Liver (tissue), 9 donors: Measurements from ENCODE around the gene CDC45. TPM values are rescaled to one million over a fixed set of nuclear protein-coding genes. Genes with fewer than 3 reads are reported as not detected.

ENCODE experiments used
- DNase-seq: peaks from one replicate; pipeline ENCODE4 v3.0.0-alpha.2; 2017; ENCODE audit warnings: low spot score
- H3K27ac ChIP-seq, 2 donors: one replicate each; pipeline ENCODE4 v1.7.0; 2013; ENCODE audit warnings: inconsistent platforms in 2 of 2, low read length in 2 of 2, control low read depth in 1 of 2, low read depth in 1 of 2, mild to moderate bottlenecking in 1 of 2
- H3K27me3 ChIP-seq, 4 donors: one replicate each; pipeline versions ENCODE4 v1.6.1 to v1.7.0; 2013; ENCODE audit warnings: low read length in 3 of 4, inconsistent platforms in 1 of 4, mild to moderate bottlenecking in 1 of 4, moderate library complexity in 1 of 4; ENCODE audit not compliant: control insufficient read depth in 4 of 4, insufficient read depth in 4 of 4
- H3K36me3 ChIP-seq, 4 donors: one replicate each; pipeline versions ENCODE4 v1.6.1 to v1.7.0; 2013; ENCODE audit warnings: low read length in 3 of 4, mild to moderate bottlenecking in 3 of 4, low read depth in 1 of 4, moderate library complexity in 1 of 4; ENCODE audit not compliant: control insufficient read depth in 4 of 4, insufficient read depth in 3 of 4
- H3K4me1 ChIP-seq, 4 donors: one replicate each; pipeline versions ENCODE4 v1.6.1 to v1.7.0; 2013; ENCODE audit warnings: low read length in 3 of 4, mild to moderate bottlenecking in 3 of 4, moderate library complexity in 1 of 4; ENCODE audit not compliant: control insufficient read depth in 4 of 4, insufficient read depth in 4 of 4
- H3K4me3 ChIP-seq, 3 donors: one replicate each; pipeline versions ENCODE4 v1.6.1 to v1.7.0; 2013; ENCODE audit warnings: low read length in 3 of 3, control low read depth in 1 of 3, low read depth in 1 of 3, mild to moderate bottlenecking in 1 of 3
- H3K9ac ChIP-seq, 2 donors: one replicate each; pipeline ENCODE4 v1.7.0; 2013; ENCODE audit warnings: low read length in 2 of 2, mild to moderate bottlenecking in 2 of 2, moderate library complexity in 2 of 2, control low read depth in 1 of 2, low read depth in 1 of 2
- H3K9me3 ChIP-seq, 4 donors: one replicate each; pipeline versions ENCODE4 v1.6.1 to v1.7.0; 2013; ENCODE audit warnings: low read length in 3 of 4; ENCODE audit not compliant: control insufficient read depth in 4 of 4
- EGR1 ChIP-seq, 2 donors: IDR thresholded peaks; 2 replicates each; pipeline ENCODE4 v1.6.1; 2016 to 2018; ENCODE audit warnings: antibody characterized with exemption in 2 of 2, low read depth in 2 of 2
- FOXA1 ChIP-seq: IDR thresholded peaks from 2 replicates; pipeline ENCODE4 v1.6.1; 2016; ENCODE audit warnings: antibody characterized with exemption
- FOXA2 ChIP-seq: IDR thresholded peaks from 2 replicates; pipeline ENCODE4 v1.6.1; 2016; ENCODE audit warnings: antibody characterized with exemption
- GABPA ChIP-seq, 2 donors: IDR thresholded peaks in 1 of 2; conservative IDR thresholded peaks in 1 of 2; 2 replicates each; pipeline ENCODE4 v1.6.1; 2016; ENCODE audit warnings: antibody characterized with exemption in 2 of 2, mild to moderate bottlenecking in 1 of 2, moderate library complexity in 1 of 2
- HNF4A ChIP-seq, 2 donors: conservative IDR thresholded peaks; 2 replicates each; pipeline ENCODE4 v1.6.1; 2016; ENCODE audit warnings: antibody characterized with exemption in 2 of 2, mild to moderate bottlenecking in 2 of 2
- JUND ChIP-seq, 2 donors: IDR thresholded peaks; 2 replicates each; pipeline ENCODE4 v1.6.1; 2016; ENCODE audit warnings: antibody characterized with exemption in 2 of 2
- NR2F2 ChIP-seq: IDR thresholded peaks from 2 replicates; pipeline ENCODE4 v1.6.1; 2016; ENCODE audit warnings: antibody characterized with exemption
- RAD21 ChIP-seq, 2 donors: IDR thresholded peaks; 2 replicates each; pipeline ENCODE4 v1.6.1; 2016; ENCODE audit warnings: antibody characterized with exemption in 2 of 2, mild to moderate bottlenecking in 2 of 2
- RXRA ChIP-seq, 2 donors: IDR thresholded peaks; 2 replicates each; pipeline ENCODE4 v1.6.1; 2017 to 2018; ENCODE audit warnings: antibody characterized with exemption in 2 of 2, mild to moderate bottlenecking in 1 of 2
- SP1 ChIP-seq: IDR thresholded peaks from 2 replicates; pipeline ENCODE4 v1.6.1; 2018; ENCODE audit warnings: antibody characterized with exemption, mild to moderate bottlenecking
- TAF1 ChIP-seq: conservative IDR thresholded peaks from 2 replicates; pipeline ENCODE4 v1.6.1; 2016; ENCODE audit warnings: antibody characterized with exemption, mild to moderate bottlenecking
- YY1 ChIP-seq: IDR thresholded peaks from 2 replicates; pipeline ENCODE4 v1.6.1; 2016; ENCODE audit warnings: antibody characterized with exemption, mild to moderate bottlenecking
- WGBS: extraction: QIAGEN DNeasy Blood & Tissue Kit; methylation state at CpG from one replicate; pipeline ENCODE4 v1.1.7; 2013; 5-methylcytosine and 5-hydroxymethylcytosine counted together
- polyA plus RNA-seq, 2 donors: library from polyadenylated mRNA; stranded (reverse) in 1 of 2; unstranded in 1 of 2; fragments of 200-250 nt in 1 of 2; fragments of >200 nt in 1 of 2; fragmentation: Nextera tagmentation in 1 of 2; extraction: Ambion mirVana in 1 of 2; gene quantifications; one replicate each; pipeline versions ENCODE4 v1.2.1 to v1.2.3, GENCODE V29; 2013 to 2015
- total RNA-seq, 2 donors: library from RNA; depleted of rRNA; stranded (reverse); fragments of >200 nt; gene quantifications; one replicate each; pipeline ENCODE4 v1.2.3, GENCODE V29; 2014
- TF ChIP-seq, protein P1 (sequence below): IDR thresholded peaks from 2 replicates; pipeline ENCODE4 v1.6.1; 2016; ENCODE audit warnings: antibody characterized with exemption
- TF ChIP-seq, protein P2 (sequence below): IDR thresholded peaks from 2 replicates; pipeline ENCODE4 v1.6.1; 2016; ENCODE audit warnings: antibody characterized with exemption
- TF ChIP-seq, protein P3 (sequence below): IDR thresholded peaks from 2 replicates; pipeline ENCODE4 v1.6.1; 2016; ENCODE audit warnings: antibody characterized with exemption
- TF ChIP-seq, protein P4 (sequence below): fragments of 150-350 bp; IDR thresholded peaks from 2 replicates; pipeline ENCODE4 v1.5.1; 2017; ENCODE audit warnings: improper control_type of control experiment, low read depth, low read length; ENCODE audit not compliant: missing input control
- TF ChIP-seq, protein P5 (sequence below): IDR thresholded peaks from 2 replicates; pipeline ENCODE4 v1.6.1; 2016; ENCODE audit warnings: antibody characterized with exemption, mild to moderate bottlenecking
- donor health status: healthy.
- donor health status: healthy.
- donor health status: healthy.
- donor health status: healthy.
- donor health status: healthy.

The CDC45 gene
- total and polyA plus RNA-seq, 4 donors: 0.33 to 15.5 (median 0.94) TPM

DNA sequence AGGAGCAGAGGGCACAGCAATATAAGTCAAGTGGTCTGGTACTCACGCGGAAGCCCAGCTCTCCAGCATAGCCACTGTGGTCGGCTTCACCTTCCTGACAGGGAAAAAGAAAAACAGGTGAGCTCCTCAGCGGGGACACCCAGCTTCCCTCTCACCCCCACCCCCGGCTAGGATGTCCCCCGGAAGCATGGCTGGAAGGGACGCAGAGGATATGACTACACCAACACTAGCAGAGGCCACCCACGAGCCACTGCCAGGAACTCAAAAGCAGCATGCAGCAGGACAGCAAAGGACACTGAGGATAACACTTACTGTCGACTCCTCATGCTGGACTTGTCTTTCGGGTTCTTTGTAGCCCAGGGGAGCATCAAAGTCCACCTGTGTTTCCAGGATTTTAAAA lies 23.2 kb upstream of the CDC45 start:
- 96% methylated on average over 10 of the region's 10 CpGs for WGBS
- TF ChIP-seq RXRA (IDR thresholded peaks at IDR 0.05): no peak
- H3K9me3 ChIP-seq: no peaks in the 10 kb centered on the region
- no peaks in the 10 kb centered on the region for H3K27me3 ChIP-seq
- H3K4me1 ChIP-seq: no peaks in the 10 kb centered on the region
- no peak for DNase-seq
- no peak overlapping the region for H3K9ac ChIP-seq
- peaks cover 4 to 71% (median 54%) of the 10 kb centered on the region in 4 donors for H3K36me3 ChIP-seq
- no peak overlapping the region for H3K4me3 ChIP-seq
- no peak overlapping the region for H3K27ac ChIP-seq

DNA sequence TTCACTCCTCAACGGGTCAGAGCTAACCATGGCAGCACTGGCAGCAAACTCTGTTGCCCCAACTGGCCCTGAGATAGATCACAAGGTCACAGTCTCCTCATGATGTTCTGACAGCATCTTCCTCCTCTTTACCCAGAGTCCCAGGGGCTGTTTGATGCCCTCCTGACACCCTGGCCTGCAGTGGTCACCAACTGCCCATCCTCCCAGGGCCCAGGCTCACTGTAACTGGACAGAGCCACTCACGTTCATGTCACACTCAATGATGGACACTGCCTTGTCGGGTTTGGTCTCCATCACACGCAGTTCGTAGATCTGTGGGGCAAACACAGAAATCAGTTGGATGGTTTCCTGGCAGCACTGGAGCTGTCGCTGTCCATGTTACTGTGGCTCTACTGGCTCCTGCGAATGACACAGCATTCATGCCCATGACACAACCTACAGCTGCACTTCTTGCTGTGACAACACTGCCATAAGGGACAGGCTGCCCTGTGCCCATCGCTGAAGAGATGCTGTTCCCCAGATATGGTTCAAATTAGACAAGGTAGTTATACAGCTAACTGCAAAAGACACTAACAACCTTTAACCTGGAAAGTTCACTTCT lies 21.8 kb upstream of the CDC45 start:
- Histone ChIP-seq H3K4me3 (no peak overlapping the region), H3K27ac (no peak overlapping the region), H3K36me3 (peaks cover 5 to 61% (median 48%) of the 10 kb centered on the region in 4 donors), H3K27me3 (no peaks in the 10 kb centered on the region), H3K9me3 (no peaks in the 10 kb centered on the region), H3K9ac (no peak overlapping the region), H3K4me1 (no peaks in the 10 kb centered on the region)
- DNase-seq: no peak
- TF ChIP-seq FOXA2 (no peak), YY1 (no peak), FOXA1 (no peak), HNF4A (conservative IDR thresholded peaks at IDR 0.05) (no peak), JUND (IDR thresholded peaks at IDR 0.05) (no peak), NR2F2 (no peak), TAF1 (no peak), RXRA (IDR thresholded peaks at IDR 0.05) (no peak), GABPA (IDR thresholded peaks at IDR 0.05 in 1 of 2, conservative IDR thresholded peaks at IDR 0.05 in 1 of 2) (no peak), SP1 (no peak), RAD21 (IDR thresholded peaks at IDR 0.05) (no peak), EGR1 (IDR thresholded peaks at IDR 0.05; ENCODE audit: low read depth in 2 of 2) (no peak)
- TF ChIP-seq, protein P1, sequence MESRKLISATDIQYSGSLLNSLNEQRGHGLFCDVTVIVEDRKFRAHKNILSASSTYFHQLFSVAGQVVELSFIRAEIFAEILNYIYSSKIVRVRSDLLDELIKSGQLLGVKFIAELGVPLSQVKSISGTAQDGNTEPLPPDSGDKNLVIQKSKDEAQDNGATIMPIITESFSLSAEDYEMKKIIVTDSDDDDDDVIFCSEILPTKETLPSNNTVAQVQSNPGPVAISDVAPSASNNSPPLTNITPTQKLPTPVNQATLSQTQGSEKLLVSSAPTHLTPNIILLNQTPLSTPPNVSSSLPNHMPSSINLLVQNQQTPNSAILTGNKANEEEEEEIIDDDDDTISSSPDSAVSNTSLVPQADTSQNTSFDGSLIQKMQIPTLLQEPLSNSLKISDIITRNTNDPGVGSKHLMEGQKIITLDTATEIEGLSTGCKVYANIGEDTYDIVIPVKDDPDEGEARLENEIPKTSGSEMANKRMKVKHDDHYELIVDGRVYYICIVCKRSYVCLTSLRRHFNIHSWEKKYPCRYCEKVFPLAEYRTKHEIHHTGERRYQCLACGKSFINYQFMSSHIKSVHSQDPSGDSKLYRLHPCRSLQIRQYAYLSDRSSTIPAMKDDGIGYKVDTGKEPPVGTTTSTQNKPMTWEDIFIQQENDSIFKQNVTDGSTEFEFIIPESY: no peak
- TF ChIP-seq, protein P2, sequence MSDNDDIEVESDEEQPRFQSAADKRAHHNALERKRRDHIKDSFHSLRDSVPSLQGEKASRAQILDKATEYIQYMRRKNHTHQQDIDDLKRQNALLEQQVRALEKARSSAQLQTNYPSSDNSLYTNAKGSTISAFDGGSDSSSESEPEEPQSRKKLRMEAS: no peak
- TF ChIP-seq, protein P3, sequence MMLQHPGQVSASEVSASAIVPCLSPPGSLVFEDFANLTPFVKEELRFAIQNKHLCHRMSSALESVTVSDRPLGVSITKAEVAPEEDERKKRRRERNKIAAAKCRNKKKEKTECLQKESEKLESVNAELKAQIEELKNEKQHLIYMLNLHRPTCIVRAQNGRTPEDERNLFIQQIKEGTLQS: no peak
- TF ChIP-seq, protein P4, sequence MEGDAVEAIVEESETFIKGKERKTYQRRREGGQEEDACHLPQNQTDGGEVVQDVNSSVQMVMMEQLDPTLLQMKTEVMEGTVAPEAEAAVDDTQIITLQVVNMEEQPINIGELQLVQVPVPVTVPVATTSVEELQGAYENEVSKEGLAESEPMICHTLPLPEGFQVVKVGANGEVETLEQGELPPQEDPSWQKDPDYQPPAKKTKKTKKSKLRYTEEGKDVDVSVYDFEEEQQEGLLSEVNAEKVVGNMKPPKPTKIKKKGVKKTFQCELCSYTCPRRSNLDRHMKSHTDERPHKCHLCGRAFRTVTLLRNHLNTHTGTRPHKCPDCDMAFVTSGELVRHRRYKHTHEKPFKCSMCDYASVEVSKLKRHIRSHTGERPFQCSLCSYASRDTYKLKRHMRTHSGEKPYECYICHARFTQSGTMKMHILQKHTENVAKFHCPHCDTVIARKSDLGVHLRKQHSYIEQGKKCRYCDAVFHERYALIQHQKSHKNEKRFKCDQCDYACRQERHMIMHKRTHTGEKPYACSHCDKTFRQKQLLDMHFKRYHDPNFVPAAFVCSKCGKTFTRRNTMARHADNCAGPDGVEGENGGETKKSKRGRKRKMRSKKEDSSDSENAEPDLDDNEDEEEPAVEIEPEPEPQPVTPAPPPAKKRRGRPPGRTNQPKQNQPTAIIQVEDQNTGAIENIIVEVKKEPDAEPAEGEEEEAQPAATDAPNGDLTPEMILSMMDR: no peak
- TF ChIP-seq, protein P5, sequence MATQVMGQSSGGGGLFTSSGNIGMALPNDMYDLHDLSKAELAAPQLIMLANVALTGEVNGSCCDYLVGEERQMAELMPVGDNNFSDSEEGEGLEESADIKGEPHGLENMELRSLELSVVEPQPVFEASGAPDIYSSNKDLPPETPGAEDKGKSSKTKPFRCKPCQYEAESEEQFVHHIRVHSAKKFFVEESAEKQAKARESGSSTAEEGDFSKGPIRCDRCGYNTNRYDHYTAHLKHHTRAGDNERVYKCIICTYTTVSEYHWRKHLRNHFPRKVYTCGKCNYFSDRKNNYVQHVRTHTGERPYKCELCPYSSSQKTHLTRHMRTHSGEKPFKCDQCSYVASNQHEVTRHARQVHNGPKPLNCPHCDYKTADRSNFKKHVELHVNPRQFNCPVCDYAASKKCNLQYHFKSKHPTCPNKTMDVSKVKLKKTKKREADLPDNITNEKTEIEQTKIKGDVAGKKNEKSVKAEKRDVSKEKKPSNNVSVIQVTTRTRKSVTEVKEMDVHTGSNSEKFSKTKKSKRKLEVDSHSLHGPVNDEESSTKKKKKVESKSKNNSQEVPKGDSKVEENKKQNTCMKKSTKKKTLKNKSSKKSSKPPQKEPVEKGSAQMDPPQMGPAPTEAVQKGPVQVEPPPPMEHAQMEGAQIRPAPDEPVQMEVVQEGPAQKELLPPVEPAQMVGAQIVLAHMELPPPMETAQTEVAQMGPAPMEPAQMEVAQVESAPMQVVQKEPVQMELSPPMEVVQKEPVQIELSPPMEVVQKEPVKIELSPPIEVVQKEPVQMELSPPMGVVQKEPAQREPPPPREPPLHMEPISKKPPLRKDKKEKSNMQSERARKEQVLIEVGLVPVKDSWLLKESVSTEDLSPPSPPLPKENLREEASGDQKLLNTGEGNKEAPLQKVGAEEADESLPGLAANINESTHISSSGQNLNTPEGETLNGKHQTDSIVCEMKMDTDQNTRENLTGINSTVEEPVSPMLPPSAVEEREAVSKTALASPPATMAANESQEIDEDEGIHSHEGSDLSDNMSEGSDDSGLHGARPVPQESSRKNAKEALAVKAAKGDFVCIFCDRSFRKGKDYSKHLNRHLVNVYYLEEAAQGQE: no peak
- WGBS: 98% methylated on average over 8 of the region's 8 CpGs
